ENCODE measurements around the gene SPTB. TPM values are rescaled to one million over a fixed set of nuclear protein-coding genes. Genes with fewer than 3 reads are reported as not detected.

SPTB gene
- polyA plus RNA-seq, 1 donor from 2014 or later = 0.06 TPM

DNA sequence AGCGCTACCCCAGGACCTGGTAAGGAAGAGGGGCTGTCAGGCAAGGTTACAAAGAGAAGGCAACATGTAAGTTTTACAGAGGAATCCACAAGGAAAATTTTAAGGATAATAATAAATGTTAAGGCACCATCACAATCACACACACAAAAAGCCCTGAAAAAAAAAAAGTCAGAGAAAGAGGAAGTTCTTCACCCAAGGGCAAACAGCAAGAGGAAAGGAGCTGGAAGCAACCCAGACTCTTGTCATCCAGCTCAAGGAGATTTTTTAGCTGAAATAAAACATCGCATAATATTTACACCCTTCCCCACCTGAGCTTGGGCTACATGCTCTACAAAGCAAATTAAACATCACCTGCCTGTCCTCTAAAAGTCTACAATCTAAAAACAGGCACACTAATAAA, 9.5 kb downstream of the SPTB start:
- H3K4me3 Mint-ChIP-seq = peak overlapping the region in 1 of 4 donors; percentile 41
- peaks cover 5 to 9% (median 6%) of the 10 kb centered on the region in 3 donors for H3K4me1 Mint-ChIP-seq
- H3K27ac Mint-ChIP-seq = peak overlapping the region in 1 of 3 donors; percentile 7
- H3K36me3 Mint-ChIP-seq = peaks cover 4% of the 10 kb centered on the region
- H3K9me3 Mint-ChIP-seq = no peaks in the 10 kb centered on the region
- H3K27me3 Mint-ChIP-seq = peaks cover 11% of the 10 kb centered on the region

DNA sequence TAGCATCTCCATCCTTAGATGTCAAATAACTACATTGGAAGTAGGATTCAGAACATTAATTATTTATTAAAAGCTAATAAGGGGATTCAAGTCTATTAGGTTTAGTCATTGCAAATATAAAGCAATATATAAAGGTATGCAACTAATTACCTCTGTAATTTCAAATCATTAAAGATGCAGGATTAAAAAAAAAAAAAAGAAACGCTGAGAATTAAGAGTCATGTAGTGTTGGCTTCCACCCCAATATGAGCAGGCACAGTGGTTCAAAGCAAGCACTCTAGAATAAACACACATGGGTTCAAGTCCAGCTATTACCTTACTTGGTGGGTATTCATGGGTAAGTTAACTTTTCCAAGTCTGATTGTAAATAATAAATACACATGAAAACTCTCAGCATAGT, 10.9 kb downstream of the SPTB start:
- H3K36me3 Mint-ChIP-seq = peaks cover 4% of the 10 kb centered on the region
- H3K4me1 Mint-ChIP-seq = peaks cover 5 to 9% (median 6%) of the 10 kb centered on the region in 3 donors
- no peaks in the 10 kb centered on the region for H3K9me3 Mint-ChIP-seq
- H3K27me3 Mint-ChIP-seq = peaks cover 13% of the 10 kb centered on the region
- H3K27ac Mint-ChIP-seq = no peak overlapping the region
- H3K4me3 Mint-ChIP-seq = no peak overlapping the region

DNA sequence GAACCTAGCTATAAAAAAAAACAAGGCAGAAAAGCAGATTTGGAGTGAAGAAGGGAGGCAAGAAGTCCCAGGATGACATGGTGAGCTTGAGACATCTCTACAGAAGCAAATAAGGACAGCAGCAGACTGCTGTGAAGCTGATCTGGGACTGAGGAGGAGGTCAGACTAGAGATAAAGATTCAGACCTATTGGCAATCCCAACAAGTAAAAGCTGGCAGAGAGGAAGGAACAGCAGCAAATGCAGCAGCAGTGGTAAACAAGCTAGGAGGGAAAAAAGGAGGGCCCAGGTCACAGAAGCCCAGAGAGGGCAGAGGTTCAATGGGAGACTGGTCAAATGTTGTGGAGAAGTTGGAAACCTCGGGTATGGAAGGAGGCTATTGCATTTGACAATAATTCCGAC, 11.3 kb downstream of the SPTB start:
- peaks cover 13% of the 10 kb centered on the region for H3K27me3 Mint-ChIP-seq

DNA sequence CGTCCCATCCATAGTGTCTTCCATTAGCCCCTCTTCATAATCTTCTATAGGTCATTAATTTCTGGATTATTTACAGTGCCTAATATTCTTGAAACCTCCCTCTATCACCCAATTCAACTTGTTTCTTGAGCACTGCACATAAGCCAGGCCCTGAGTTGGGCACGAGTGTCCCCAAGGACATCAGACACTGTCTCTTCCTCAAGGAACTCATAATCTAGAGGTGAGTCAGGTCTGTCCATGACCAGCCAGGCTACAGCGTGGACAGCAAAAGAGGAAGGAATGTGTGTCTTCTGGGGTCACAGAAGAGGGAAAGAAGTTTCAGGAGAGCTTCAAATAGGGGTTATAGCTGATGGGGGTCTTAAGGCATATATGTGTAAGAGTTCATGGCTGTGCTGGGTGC, 12.5 kb downstream of the SPTB start:
- no peak overlapping the region for H3K4me3 Mint-ChIP-seq
- no peak overlapping the region for H3K27ac Mint-ChIP-seq
- peaks cover 2% of the 10 kb centered on the region for H3K36me3 Mint-ChIP-seq
- peaks cover 11% of the 10 kb centered on the region for H3K27me3 Mint-ChIP-seq
- H3K4me1 Mint-ChIP-seq = peaks cover 5 to 9% (median 6%) of the 10 kb centered on the region in 3 donors
- no peaks in the 10 kb centered on the region for H3K9me3 Mint-ChIP-seq

More for the DNA sequence above, 11.3 kb downstream of the SPTB start:
- no peaks in the 10 kb centered on the region for H3K9me3 Mint-ChIP-seq
- H3K27ac Mint-ChIP-seq = no peak overlapping the region
- H3K4me1 Mint-ChIP-seq = peaks cover 5 to 9% (median 6%) of the 10 kb centered on the region in 3 donors
- no peak overlapping the region for H3K4me3 Mint-ChIP-seq
- peaks cover 4% of the 10 kb centered on the region for H3K36me3 Mint-ChIP-seq

DNA sequence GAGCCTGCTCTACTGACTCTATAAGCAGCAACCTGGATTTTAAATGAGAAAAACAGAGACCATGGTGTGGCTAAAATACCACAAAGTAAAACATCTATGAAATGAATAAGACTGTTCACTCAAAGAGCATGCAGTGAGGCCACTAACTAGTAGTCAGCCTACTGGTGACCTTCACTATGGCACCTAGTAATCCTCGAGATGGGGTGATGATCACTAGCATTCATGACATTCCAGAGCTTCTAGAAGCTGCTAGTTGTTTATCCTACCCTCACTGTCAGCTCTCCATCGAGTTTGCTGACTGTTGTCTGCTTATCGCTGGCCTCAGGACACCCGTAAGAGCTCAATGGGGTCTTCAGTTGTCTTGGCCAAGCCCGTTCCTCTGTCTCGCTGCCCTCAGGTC, 13.7 kb downstream of the SPTB start:
- Mint-ChIP-seq H3K36me3 (peaks cover 4% of the 10 kb centered on the region), H3K9me3 (no peaks in the 10 kb centered on the region), H3K27ac (no peak overlapping the region), H3K4me3 (no peak overlapping the region), H3K27me3 (peaks cover 14% of the 10 kb centered on the region), H3K4me1 (peaks cover 5 to 9% (median 6%) of the 10 kb centered on the region in 3 donors)

DNA sequence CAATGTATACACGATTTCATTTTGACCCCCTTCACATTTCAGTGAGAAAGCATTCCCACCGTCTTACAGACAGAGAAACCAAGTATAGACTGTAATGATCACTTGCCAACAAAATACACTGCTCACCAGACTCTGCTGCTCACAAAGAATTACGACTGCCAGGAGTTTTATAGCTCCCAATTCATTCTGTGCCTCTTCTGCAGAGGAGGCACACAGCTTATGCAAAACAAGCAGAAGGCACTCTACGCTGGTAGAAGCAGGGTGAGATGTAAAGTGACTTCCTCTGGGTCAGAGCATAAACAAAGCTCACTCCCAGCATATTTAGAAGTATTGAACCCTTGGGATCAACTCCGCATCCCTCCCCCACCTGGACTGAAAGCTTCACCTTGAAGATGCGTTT, 14.6 kb downstream of the SPTB start:
- no peaks in the 10 kb centered on the region for H3K9me3 Mint-ChIP-seq
- H3K4me3 Mint-ChIP-seq = no peak overlapping the region
- H3K4me1 Mint-ChIP-seq = peaks cover 3 to 4% (median 4%) of the 10 kb centered on the region in 3 donors
- peaks cover 4% of the 10 kb centered on the region for H3K36me3 Mint-ChIP-seq
- no peak overlapping the region for H3K27ac Mint-ChIP-seq
- peaks cover 12% of the 10 kb centered on the region for H3K27me3 Mint-ChIP-seq

DNA sequence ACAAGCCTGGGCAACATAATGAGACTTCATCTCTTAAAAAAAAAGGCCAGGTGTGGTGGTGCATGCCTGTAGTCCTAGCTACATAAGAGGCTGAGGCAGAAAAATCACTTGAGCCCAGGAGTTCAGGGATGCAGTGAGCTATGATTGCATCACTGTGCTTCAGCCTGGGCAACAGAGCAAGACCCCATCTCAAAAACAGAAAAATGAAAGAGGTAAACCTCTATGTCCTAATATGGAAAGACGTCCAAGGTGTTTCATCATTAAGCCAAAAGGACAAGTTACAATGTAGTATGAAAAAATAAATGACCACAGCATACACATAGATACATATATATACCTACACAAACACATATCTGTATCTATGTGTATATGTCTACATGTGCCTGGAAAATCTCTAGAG, 15.4 kb downstream of the SPTB start:
- Mint-ChIP-seq H3K36me3 (peaks cover 4% of the 10 kb centered on the region), H3K27ac (no peak overlapping the region), H3K4me3 (no peak overlapping the region), H3K4me1 (no peaks in the 10 kb centered on the region), H3K27me3 (peaks cover 12% of the 10 kb centered on the region), H3K9me3 (peaks cover 0 to 1% (median 0%) of the 10 kb centered on the region in 3 donors)

DNA sequence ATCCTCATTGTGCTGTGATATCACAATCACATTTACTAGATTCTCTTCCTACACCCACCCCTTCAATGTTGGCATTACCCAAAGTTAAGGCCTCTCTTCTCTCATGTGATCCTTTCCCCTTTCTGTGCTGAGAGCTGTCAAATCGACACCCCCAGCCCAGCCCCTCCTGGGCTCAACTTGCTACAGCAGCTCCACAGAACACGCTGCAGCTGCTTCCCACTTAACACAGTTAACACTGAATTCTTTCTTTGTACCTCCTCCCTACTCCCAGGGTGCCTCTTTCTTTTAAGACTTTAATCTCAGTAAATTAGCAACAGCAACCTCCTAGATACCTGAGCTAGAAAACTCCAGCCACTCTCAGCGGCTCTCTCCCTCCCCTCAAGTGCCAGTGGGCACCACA, 17.8 kb downstream of the SPTB start:
- Mint-ChIP-seq H3K36me3 (peaks cover 4% of the 10 kb centered on the region), H3K4me3 (no peak overlapping the region), H3K9me3 (peaks cover 0 to 1% (median 0%) of the 10 kb centered on the region in 3 donors), H3K4me1 (no peaks in the 10 kb centered on the region), H3K27ac (no peak overlapping the region), H3K27me3 (peaks cover 5% of the 10 kb centered on the region)

DNA sequence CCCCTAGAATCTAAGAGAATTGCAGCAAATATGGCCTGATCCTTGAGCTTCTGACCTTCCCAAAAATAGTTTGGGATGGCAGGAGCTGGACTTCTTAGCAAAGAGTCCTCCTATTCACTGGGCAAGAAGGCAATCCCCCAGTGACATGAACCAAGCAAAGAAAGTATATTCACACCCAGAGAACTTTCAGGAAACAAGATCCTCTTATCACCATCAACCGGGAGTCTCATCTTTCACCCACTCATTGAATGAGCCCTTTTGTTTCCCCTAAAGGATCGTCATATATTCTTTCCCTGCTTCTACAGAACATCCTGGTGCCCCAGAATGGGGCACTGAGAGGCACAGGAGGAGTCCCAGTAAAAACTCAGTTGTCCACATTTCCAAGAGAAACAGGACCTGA, 19.7 kb downstream of the SPTB start:
- no peak overlapping the region for H3K27ac Mint-ChIP-seq
- H3K9me3 Mint-ChIP-seq = peaks cover 0 to 1% (median 0%) of the 10 kb centered on the region in 3 donors
- peaks cover 4% of the 10 kb centered on the region for H3K36me3 Mint-ChIP-seq
- no peak overlapping the region for H3K4me3 Mint-ChIP-seq
- H3K27me3 Mint-ChIP-seq = peaks cover 9% of the 10 kb centered on the region
- no peaks in the 10 kb centered on the region for H3K4me1 Mint-ChIP-seq

DNA sequence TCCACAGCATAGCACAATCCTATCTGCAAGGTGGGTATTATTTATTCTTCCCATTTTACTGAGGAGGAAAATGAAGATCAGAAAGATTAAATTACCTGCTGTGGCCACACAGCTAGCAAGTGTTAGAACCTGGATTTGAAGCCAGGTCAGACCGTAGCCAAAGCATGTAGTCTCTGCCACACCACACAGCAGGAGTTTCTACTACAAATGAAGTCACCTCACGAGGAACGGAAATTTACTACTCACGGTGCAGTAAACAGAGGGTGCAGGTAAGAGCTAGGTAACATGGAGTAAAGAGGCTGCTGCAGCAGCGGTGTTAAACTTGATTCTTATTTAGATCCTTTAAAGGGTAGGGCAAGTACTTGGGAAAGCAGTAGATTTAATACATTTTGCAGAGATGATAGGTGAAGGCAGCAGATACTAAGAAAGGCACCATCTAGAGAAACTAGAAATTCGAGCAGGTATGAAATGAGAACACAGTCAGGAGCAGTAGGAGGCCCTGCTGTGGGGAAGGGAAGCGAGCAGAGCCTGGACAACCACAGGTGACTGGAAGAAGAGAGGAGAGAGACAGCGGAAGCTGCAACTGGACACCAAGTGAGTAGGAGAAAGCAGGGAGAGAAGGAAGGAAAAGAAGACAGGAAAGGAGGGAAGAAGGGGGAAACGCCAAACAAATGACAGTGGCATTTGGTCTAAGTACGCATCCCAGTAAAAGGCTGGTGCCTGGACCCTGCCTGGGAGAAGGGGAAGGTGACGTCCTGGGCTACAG, 21.5 kb downstream of the SPTB start:
- Mint-ChIP-seq H3K4me1 (no peaks in the 10 kb centered on the region), H3K36me3 (peaks cover 4% of the 10 kb centered on the region), H3K27ac (peak overlapping the region in 1 of 3 donors; percentile 29), H3K27me3 (peaks cover 10% of the 10 kb centered on the region), H3K9me3 (peaks cover 0 to 1% (median 0%) of the 10 kb centered on the region in 3 donors), H3K4me3 (no peak overlapping the region)

DNA sequence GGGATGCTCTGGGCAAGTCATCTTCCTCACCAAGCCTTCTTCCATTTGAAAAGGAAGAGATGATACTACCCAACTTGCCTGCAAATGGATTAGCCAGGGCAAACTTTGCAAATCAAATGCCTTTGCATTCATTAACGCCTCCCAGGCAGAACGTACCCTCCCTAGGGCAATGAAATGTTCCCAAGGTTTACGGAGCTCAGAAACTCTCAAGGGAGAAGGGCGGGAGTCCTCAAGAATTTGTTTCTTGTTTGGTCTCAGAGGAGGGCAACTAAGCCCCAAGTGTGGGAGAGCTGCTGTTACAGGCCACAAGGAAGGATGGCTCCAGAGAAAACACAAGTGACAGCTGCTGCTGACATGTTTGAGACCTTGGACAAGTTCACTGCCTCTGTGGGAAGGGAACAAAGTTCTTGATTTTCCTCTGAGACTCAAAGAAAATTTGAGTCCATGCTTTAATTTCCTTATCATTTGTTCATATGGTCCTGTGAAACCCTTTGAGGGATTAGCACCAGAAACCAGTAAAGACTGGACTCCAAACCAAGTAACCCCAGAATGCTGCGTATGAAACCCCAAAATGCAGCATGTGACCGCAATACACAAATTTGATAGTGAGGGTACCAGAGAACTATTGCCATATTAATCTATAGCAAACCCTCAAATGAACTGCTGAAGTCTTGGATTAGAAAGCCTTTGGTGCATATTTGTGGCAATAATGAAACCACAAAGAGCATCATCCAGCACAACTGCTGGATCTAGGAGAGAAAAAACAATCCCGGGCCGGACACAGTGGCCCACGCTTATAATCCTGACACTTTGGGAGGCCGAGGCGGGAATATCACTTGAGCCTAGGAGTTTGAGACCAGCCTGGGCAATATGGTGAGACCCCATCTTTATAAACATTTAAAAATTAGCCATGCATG, 22.9 kb downstream of the SPTB start:
- Mint-ChIP-seq H3K36me3 (peaks cover 4% of the 10 kb centered on the region), H3K27me3 (peaks cover 12% of the 10 kb centered on the region)

DNA sequence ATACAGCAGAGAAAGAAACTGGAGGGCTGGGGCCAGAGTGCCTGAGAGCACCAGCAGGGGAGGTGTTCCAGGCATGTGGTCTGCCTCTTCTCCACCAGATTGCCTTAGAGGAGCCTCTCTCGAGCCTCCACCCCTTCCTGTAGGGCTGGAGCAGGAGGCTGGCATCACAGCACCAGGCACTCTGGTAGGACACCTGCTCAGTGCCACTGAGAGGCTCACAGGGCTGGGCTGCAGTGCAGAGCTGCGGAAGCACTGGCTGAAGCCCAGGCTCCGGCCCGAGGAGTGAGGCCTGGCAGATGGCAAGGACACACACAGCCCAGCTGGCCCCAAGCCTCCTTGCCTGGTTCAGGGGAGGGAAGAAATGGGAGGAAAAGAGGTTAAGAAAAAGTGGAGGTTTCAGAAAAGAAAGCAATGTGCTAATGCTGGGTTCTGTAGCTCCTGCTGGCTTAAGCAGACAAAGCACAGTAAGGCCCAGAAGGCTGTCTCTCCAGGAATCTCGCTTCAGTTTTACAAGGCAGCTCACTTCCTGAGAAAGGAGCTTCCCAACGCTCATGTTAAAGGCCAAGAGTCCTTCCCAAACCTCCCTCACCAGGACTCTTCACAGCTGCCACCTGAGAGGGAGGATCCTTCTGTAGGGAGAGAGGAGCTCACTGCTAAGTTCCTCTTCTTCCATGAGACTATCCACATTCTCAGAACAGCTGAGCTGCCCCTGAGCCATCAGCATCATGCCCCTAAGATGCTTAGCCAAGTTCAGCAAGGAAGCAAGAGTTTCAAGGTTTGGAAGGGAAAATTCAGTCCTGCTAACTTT, 23.8 kb downstream of the SPTB start:
- no peaks in the 10 kb centered on the region for H3K36me3 Mint-ChIP-seq
- no peaks in the 10 kb centered on the region for H3K4me1 Mint-ChIP-seq
- peaks cover 16% of the 10 kb centered on the region for H3K27me3 Mint-ChIP-seq
- H3K4me3 Mint-ChIP-seq = no peak overlapping the region
- no peak overlapping the region for H3K27ac Mint-ChIP-seq
- H3K9me3 Mint-ChIP-seq = peaks cover 0 to 3% (median 0%) of the 10 kb centered on the region in 3 donors

More for the DNA sequence above, 22.9 kb downstream of the SPTB start:
- H3K4me1 Mint-ChIP-seq = no peaks in the 10 kb centered on the region
- H3K4me3 Mint-ChIP-seq = no peak overlapping the region
- no peak overlapping the region for H3K27ac Mint-ChIP-seq
- H3K9me3 Mint-ChIP-seq = peaks cover 0 to 1% (median 0%) of the 10 kb centered on the region in 3 donors

DNA sequence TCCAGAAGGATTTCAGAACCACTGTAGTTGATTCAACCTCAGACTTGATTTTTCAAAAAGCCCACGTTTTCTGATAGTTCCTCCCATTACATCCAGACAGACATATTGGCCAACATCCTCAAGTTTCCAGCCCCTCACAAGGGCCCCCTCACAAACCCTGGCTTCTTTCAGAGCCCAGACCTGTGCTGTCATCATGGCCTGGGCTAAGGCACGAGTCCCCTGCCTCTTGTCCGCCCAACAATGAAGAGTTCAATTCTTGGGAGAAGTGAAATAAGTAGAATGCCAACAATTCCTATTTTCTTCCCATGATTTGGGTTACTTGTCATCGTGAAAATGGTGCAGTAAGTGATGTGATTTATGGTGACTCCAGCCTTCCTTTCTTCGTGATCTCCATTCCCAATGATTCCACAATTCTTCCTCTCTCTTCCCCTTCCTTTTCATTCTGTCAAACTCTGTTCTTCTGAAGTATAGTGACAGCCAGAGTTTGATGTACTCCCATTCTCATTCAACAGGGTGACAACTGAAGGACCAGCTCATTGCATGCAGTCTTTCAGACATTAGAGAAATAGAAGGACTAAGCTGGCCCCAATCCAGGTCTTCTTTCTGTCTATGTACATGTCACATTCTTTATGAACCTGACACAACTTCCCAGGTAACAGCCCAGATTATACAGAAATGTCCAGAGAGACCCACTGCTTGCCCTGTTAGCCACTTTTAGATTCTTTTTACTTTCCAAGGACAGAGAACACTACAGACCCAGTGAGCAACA, 29.2 kb downstream of the SPTB start:
- peaks cover 32% of the 10 kb centered on the region for H3K27me3 Mint-ChIP-seq

DNA sequence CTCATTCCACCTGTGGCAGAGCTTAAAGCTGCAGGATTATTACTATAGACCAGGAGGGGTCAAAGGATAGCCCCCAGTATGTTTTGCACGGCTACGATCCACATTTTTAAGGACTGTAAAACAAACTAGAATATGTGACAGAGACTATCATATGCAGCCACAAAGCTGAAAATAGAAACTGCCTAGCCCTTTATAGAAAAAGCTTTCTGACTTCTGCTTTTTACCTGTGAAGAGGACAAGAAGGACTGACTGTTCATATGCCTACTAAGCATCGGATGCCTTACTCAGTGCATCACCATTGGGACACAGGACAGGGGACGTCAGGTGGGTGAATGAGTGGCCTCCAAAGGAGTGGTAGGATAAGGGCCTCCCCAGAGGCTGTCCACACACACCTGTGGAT, 29.8 kb downstream of the SPTB start:
- H3K4me3 Mint-ChIP-seq = no peak overlapping the region
- H3K27me3 Mint-ChIP-seq = peaks cover 32% of the 10 kb centered on the region
- peaks cover 0 to 2% (median 0%) of the 10 kb centered on the region in 3 donors for H3K9me3 Mint-ChIP-seq
- H3K36me3 Mint-ChIP-seq = no peaks in the 10 kb centered on the region
- no peak overlapping the region for H3K27ac Mint-ChIP-seq
- peaks cover 2 to 8% (median 6%) of the 10 kb centered on the region in 3 donors for H3K4me1 Mint-ChIP-seq

More for the DNA sequence above, 29.2 kb downstream of the SPTB start:
- peaks cover 0 to 2% (median 0%) of the 10 kb centered on the region in 3 donors for H3K9me3 Mint-ChIP-seq
- H3K4me1 Mint-ChIP-seq = peaks cover 2 to 8% (median 6%) of the 10 kb centered on the region in 3 donors
- no peak overlapping the region for H3K27ac Mint-ChIP-seq
- no peak overlapping the region for H3K4me3 Mint-ChIP-seq
- H3K36me3 Mint-ChIP-seq = no peaks in the 10 kb centered on the region
